Liver (tissue), 3 donors: ENCODE measurements around the gene ERGIC1.

Source experiments
- CTCF ChIP-seq: fragments of 150-350 bp; IDR thresholded peaks from 2 replicates; pipeline ENCODE4 v1.5.1; 2017; ENCODE audit warnings: improper control_type of control experiment, low read depth, low read length; ENCODE audit not compliant: missing input control
- TAF1 ChIP-seq: conservative IDR thresholded peaks from 2 replicates; pipeline ENCODE4 v1.6.1; 2016; ENCODE audit warnings: antibody characterized with exemption, mild to moderate bottlenecking
- donor health status: healthy.
- donor health status: healthy.

DNA sequence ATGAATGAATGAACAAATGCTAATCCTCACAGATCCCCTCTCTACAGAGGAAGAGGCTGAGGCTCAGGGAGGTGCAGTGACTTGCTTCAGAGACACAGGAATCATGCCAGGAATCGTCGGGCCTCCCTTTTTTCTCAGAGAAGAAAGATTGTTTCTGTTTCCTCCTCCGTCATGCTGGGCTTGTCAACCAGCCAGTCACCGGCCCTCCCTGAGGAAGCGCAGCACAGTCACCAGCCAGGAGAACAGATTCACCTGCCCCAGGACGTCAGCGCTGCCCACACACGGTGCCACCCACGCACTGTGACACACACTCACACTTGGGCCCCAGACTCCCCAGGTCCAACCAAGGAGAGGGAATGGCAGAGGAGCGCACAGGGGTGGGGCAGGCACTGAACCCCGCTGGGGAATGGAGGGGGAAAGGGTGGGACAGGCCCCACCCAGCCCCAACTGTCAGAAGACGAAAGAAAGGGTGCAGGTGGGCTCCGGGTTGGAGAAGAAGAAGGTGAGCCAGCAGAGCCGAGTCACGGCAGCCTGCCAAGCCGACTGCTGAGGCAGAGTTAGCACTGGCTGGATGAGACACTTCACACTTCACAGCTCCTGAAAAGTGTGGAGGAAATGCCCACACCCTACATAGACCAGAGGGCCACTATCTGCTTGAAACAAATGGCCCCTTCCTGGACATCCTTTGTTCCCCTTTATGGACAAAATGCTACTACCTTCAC, 13.8 kb upstream of the ERGIC1 start:
- TF ChIP-seq TAF1 (no peak), CTCF (no peak)
